ENCODE data around the gene BNC2. TPM values are rescaled to one million over a fixed set of nuclear protein-coding genes. Genes with fewer than 3 reads are reported as not detected.
A peak's percentile ranks its signal among the peaks of the same experiment; 100 is the strongest.

BNC2 gene
- total RNA-seq, 1 experiment from 2014 or later: 43.6 TPM

DNA sequence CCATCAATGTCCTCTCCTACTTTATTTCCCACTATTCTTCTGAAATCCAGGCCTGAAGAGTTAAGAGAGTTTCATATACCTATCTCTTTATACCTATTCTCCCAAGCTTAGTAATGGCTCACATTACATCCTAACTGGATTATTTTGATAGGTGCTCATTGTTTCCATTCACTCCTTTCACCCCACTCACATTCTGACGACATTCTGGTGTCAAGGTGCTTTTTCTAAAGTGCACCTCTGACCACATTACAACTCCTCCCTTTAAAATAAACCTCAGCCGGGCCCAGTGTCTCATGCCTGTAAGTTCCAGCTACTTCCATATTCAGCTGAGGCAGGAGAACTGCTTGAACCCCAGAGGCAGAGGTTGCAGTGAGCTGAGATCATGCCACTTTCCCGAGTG lies 417.1 kb downstream of the BNC2 start:
- Histone ChIP-seq H3K14ac (ENCODE audit: insufficient read depth, low read length) (no peak overlapping the region), H2AK5ac (ENCODE audit: insufficient read length, low read length) (no peak overlapping the region), H2BK5ac (ENCODE audit: insufficient read length, low read length) (no peak overlapping the region), H3K9me3 (ENCODE audit: control insufficient read depth, low read depth, low read length) (no peaks in the 10 kb centered on the region), H3K79me1 (ENCODE audit: insufficient read depth, low read depth, low read length, poor library complexity, severe bottlenecking) (no peaks in the 10 kb centered on the region), H2BK120ac (ENCODE audit: low read depth, low read length, poor library complexity, severe bottlenecking) (no peak overlapping the region), H3K9ac (ENCODE audit: extremely low read depth, insufficient read length, low read length) (no peak overlapping the region), H3K27me3 (ENCODE audit: insufficient read depth, low read length) (no peaks in the 10 kb centered on the region), H2BK20ac (ENCODE audit: low read depth, low read length, poor library complexity, severe bottlenecking) (no peak overlapping the region), H4K8ac (replicated peaks; ENCODE audit: insufficient read length, low read depth, low read length) (no peak overlapping the region), H2BK12ac (ENCODE audit: insufficient read length, low read depth, low read length) (no peak overlapping the region), H2AFZ (ENCODE audit: low read length) (no peak overlapping the region), H4K91ac (ENCODE audit: insufficient read length, low read depth, low read length) (no peak overlapping the region), H3K23me2 (ENCODE audit: insufficient read length, low read depth, low read length, poor library complexity, severe bottlenecking) (no peaks in the 10 kb centered on the region), H4K5ac (ENCODE audit: insufficient read length, low read depth, low read length) (no peak overlapping the region), H3K18ac (ENCODE audit: insufficient read length, low read depth, low read length) (no peak overlapping the region), H3K4me1 (ENCODE audit: insufficient read depth, low read length) (no peaks in the 10 kb centered on the region), H4K20me1 (ENCODE audit: control insufficient read depth, insufficient read depth, insufficient read length) (no peaks in the 10 kb centered on the region), H2BK15ac (ENCODE audit: low read depth, low read length) (no peak overlapping the region), H3K4ac (ENCODE audit: low read depth, low read length) (no peak overlapping the region), H3K56ac (ENCODE audit: insufficient read length, low read depth, low read length) (no peak overlapping the region), H3K79me2 (ENCODE audit: insufficient read depth, low read length) (no peaks in the 10 kb centered on the region), H3T11ph (ENCODE audit: low read length) (no peak overlapping the region), H3K27ac (ENCODE audit: insufficient read length, low read depth, low read length) (no peak overlapping the region), H3K4me2 (ENCODE audit: insufficient read depth, insufficient read length, low read length) (no peak overlapping the region), H3K23ac (ENCODE audit: insufficient read length, low read depth, low read length) (no peak overlapping the region)
- H3K4me3 Mint-ChIP-seq: no peak overlapping the region
- TF ChIP-seq, protein P1, sequence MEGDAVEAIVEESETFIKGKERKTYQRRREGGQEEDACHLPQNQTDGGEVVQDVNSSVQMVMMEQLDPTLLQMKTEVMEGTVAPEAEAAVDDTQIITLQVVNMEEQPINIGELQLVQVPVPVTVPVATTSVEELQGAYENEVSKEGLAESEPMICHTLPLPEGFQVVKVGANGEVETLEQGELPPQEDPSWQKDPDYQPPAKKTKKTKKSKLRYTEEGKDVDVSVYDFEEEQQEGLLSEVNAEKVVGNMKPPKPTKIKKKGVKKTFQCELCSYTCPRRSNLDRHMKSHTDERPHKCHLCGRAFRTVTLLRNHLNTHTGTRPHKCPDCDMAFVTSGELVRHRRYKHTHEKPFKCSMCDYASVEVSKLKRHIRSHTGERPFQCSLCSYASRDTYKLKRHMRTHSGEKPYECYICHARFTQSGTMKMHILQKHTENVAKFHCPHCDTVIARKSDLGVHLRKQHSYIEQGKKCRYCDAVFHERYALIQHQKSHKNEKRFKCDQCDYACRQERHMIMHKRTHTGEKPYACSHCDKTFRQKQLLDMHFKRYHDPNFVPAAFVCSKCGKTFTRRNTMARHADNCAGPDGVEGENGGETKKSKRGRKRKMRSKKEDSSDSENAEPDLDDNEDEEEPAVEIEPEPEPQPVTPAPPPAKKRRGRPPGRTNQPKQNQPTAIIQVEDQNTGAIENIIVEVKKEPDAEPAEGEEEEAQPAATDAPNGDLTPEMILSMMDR (conservative IDR thresholded peaks at IDR 0.05): no peak
- peaks cover 23 to 48% of the 10 kb centered on the region in 2 experiments for H3K4me1 Mint-ChIP-seq
- no peaks in the 10 kb centered on the region for H3K9me3 Mint-ChIP-seq
- no peaks in the 10 kb centered on the region for H3K36me3 Mint-ChIP-seq (ENCODE audit: insufficient read depth in 1 of 3, low read depth in 3 of 3)
- H3K27ac Mint-ChIP-seq: peak overlapping the region in 1 of 3 experiments; percentile 37; a peak in 1 of 7 replicates
- no CpG with 5 or more reads among the region's 3 CpGs for WGBS (ENCODE audit: extremely low coverage, insufficient read length, low lambda C conversion rate)
- no peak for DNase-seq
- no peaks in the 10 kb centered on the region for H3K27me3 Mint-ChIP-seq (ENCODE audit: low read depth)

Measured in H9 (cell line).